HG03025 (cell line): ENCODE measurements around the gene F13A1.

ENCODE experiments used
- ATAC-seq: cut with Tn5 transposase; IDR thresholded peaks from one replicate; pipeline ENCODE4 v1.9.1; 2021; ENCODE audit warnings: mild to moderate bottlenecking, moderate library complexity; ENCODE audit not compliant: unreplicated experiment, low FRiP score

F13A1 gene

DNA sequence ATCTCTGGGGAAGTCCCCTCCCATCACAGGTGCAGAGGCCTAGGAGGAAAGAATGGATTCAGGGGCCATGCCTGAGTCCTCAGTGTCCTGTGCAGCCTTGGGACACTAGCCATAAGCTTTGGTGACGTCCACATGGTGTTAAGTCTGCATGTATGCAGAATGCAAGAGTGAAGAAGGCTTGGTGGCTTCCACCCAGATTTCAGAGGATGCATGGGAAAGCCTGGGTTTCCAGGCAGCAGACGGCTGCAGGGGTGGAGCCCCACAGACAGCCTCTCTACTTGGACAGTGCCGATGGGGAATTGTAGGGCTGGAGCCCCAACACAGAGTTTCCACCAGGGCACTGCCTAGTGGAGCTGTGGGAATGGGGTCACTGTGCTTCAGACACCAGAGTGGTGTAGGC lies 196.7 kb downstream of the F13A1 start:
- ATAC-seq, result no peak

DNA sequence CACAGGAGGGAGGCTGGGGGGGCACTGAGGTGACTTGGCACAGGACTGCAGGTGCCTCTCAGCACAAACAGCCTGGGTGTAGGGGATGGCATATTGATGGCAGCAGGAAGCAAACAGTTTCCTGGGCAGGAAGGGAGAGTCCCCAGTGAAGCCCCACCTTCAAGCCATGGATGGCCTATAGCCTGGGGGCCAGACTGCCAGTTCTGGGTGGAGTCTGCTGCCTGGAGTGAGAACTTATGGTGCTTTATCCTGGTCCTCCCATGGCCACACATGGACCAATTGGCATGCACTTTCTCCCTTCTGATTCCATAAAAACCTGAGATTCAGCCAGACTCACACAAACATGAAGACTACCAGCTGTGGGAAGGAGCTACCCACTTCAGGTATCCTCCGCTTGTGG lies 198.5 kb downstream of the F13A1 start:
- ATAC-seq, result no peak

DNA sequence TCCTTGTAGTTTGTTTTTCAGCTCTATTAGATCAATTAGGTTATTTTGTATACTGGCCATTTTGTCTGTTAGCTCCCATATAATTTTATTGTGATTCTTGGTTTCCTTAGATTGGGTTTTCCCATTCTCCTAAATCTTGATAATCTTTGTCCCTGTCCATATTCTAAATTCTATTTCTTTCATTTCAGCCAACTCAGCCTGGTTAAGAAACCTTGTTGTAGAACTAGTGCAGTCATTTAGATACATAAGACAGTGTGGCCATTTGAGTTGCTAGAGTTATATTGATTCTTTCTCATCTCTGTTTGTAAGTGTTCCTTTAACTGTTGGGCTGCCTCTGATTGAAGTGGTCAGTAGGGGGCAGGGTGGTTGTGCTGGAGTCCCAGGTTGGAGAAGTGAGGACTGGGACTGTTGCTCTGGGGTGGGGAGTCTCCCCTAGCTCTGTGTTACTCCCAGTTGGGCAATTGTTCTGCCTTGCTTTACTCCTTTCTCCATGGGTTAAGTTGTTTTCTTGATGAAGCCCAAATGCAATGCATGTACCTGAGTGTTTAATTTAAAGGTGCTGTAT lies 214.9 kb downstream of the F13A1 start:
- ATAC-seq, result no peak
